Measurements from ENCODE around the gene LGALS4.

DNA sequence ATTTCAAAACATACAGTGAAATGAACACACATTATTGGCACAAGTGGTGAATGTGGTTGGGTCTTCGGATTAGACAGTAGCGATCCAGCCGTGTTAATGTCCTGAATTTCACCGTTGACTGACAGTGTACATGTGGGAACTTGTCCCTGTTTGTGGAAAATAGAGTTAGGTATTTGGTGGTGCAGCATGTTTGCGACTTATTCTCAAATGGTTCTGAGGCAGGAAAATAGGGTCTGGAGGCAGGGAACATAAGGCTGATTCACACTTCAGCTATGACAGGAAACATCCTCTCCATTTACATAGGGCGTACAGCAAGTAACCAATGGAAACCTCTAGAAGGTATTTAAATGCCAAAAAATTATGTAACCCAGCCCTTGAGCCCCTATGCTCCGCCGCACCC lies 19.6 kb downstream of the LGALS4 start:
- TF ChIP-seq PATZ1 (CRISPR knock-in tag; IDR thresholded peaks at IDR 0.05; ENCODE audit: borderline replicate concordance) (no peak), SNAI2 (CRISPR knock-in tag; IDR thresholded peaks at IDR 0.05) (no peak), ZNF565 (CRISPR knock-in tag; conservative IDR thresholded peaks at IDR 0.05; ENCODE audit: low read depth) (no peak), CSDC2 (CRISPR knock-in tag; IDR thresholded peaks at IDR 0.05) (no peak), ZFP3 (CRISPR knock-in tag; IDR thresholded peaks at IDR 0.05) (no peak), ZFP30 (CRISPR knock-in tag; IDR thresholded peaks at IDR 0.05) (no peak), ARNTL (CRISPR knock-in tag; IDR thresholded peaks at IDR 0.05; ENCODE audit: borderline replicate concordance, low read depth) (no peak), CREB5 (CRISPR knock-in tag; IDR thresholded peaks at IDR 0.05; ENCODE audit: low read depth) (no peak), TOX (CRISPR knock-in tag; IDR thresholded peaks at IDR 0.05; ENCODE audit: borderline replicate concordance) (no peak)
- TF ChIP-seq, protein P1, sequence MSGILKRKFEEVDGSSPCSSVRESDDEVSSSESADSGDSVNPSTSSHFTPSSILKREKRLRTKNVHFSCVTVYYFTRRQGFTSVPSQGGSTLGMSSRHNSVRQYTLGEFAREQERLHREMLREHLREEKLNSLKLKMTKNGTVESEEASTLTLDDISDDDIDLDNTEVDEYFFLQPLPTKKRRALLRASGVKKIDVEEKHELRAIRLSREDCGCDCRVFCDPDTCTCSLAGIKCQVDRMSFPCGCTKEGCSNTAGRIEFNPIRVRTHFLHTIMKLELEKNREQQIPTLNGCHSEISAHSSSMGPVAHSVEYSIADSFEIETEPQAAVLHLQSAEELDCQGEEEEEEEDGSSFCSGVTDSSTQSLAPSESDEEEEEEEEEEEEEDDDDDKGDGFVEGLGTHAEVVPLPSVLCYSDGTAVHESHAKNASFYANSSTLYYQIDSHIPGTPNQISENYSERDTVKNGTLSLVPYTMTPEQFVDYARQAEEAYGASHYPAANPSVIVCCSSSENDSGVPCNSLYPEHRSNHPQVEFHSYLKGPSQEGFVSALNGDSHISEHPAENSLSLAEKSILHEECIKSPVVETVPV (CRISPR knock-in tag; IDR thresholded peaks at IDR 0.05): no peak
- TF ChIP-seq, protein P2, sequence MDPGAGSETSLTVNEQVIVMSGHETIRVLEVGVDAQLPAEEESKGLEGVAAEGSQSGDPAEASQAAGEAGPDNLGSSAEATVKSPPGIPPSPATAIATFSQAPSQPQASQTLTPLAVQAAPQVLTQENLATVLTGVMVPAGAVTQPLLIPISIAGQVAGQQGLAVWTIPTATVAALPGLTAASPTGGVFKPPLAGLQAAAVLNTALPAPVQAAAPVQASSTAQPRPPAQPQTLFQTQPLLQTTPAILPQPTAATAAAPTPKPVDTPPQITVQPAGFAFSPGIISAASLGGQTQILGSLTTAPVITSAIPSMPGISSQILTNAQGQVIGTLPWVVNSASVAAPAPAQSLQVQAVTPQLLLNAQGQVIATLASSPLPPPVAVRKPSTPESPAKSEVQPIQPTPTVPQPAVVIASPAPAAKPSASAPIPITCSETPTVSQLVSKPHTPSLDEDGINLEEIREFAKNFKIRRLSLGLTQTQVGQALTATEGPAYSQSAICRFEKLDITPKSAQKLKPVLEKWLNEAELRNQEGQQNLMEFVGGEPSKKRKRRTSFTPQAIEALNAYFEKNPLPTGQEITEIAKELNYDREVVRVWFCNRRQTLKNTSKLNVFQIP (CRISPR knock-in tag; IDR thresholded peaks at IDR 0.05; ENCODE audit: borderline replicate concordance, low read depth): no peak

Data from SK-N-SH treated with all-trans-retinoic acid at 6 μM for 48 hours (cell line).